Retinal pigment epithelial cell (primary cell): ENCODE measurements around the gene GHRHR.

Experiments used
- DNase-seq: peaks from one replicate; pipeline ENCODE4 v3.0.0-alpha.2; 2010; ENCODE audit warnings: low read depth
- H3K4me3 ChIP-seq: 2 replicates; pipeline ENCODE4 v1.5.1; 2011; ENCODE audit warnings: mild to moderate bottlenecking, low read length, control low read depth, moderate library complexity
- TF ChIP-seq, protein P1 (sequence below): conservative IDR thresholded peaks from 2 replicates; pipeline ENCODE4 v1.5.1; 2011; ENCODE audit warnings: low read depth, low read length, control low read depth, inconsistent platforms

The GHRHR gene

DNA sequence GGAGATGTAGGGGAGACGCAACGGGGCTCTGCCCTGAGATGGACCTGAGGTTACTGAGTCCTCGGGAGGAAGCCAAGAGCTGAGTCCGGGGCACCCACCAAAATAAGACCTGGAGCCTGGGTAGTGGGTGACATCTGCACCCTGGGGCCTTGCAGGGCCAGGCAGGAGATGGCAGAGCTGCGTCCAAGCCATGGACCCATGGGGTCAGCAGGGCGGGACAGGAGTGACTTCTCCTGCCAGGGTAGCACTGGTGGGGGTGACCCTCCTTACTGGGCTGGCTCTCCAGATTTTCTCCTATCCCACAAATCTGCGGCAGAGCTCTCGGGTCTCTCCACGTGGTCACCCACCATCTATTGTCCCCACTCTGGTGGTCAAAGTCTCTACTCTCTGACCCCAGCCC lies 2.1 kb downstream of the GHRHR start:
- no peak overlapping the region for H3K4me3 ChIP-seq
- TF ChIP-seq, protein P1, sequence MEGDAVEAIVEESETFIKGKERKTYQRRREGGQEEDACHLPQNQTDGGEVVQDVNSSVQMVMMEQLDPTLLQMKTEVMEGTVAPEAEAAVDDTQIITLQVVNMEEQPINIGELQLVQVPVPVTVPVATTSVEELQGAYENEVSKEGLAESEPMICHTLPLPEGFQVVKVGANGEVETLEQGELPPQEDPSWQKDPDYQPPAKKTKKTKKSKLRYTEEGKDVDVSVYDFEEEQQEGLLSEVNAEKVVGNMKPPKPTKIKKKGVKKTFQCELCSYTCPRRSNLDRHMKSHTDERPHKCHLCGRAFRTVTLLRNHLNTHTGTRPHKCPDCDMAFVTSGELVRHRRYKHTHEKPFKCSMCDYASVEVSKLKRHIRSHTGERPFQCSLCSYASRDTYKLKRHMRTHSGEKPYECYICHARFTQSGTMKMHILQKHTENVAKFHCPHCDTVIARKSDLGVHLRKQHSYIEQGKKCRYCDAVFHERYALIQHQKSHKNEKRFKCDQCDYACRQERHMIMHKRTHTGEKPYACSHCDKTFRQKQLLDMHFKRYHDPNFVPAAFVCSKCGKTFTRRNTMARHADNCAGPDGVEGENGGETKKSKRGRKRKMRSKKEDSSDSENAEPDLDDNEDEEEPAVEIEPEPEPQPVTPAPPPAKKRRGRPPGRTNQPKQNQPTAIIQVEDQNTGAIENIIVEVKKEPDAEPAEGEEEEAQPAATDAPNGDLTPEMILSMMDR: no peak
- DNase-seq: no peak

DNA sequence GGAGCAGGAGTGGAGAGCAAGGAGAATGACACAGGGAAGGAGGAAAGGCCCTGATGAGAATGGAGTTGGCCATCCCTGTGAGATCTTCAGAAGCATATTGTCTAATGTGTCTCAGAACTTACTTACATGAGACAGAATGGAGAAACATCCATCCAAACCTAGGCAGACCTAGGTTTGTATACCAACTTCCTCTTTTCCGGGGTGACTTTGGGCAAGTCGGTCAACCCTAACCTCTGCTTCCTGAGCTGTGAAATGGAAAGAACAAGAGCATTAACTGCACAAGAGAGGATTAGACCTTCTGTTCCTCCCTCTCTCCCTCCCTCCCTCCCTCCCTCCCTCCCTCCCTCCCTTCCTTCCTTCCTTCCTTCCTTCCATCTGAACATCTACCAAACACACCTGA lies 4.5 kb downstream of the GHRHR start:
- no peak overlapping the region for H3K4me3 ChIP-seq
- DNase-seq: no peak
- TF ChIP-seq, protein P1: no peak

DNA sequence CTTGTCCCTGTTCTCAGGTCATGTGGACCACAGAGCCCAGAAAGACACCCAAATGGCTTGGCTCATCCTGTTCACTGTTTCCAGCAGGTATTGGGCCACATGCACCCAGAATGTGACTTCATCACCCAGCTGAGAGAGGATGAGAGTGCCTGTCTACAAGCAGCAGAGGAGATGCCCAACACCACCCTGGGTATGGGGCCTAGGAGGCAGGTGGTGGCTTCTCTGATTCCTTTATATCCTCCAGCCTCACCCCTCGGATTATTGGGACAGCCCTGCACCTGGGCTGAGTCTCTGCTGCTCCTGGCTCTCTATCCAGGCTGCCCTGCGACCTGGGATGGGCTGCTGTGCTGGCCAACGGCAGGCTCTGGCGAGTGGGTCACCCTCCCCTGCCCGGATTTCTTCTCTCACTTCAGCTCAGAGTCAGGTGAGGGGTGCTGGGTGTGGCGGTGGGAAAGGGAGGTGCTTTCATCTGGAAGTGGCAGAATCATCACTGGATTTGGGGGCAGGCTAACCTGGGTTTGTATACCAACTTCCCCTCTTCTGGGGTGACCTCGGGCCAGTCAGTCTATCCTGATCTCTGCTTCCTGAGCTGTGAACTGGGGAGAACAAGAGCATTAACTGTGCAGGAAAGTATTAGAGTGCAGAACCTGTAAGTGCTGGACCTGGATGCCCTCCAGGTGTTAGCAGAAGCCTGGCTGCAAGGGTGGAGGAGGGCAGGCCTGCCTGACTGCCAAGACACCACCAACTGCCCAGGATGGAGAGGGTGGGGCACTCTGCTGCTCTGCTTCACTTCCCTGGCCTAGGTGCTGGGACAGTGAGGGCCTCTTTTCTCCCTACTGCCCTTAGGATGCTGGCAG lies 5.2 kb downstream of the GHRHR start:
- DNase-seq: no peak
- TF ChIP-seq, protein P1: no peak
- no peak overlapping the region for H3K4me3 ChIP-seq

DNA sequence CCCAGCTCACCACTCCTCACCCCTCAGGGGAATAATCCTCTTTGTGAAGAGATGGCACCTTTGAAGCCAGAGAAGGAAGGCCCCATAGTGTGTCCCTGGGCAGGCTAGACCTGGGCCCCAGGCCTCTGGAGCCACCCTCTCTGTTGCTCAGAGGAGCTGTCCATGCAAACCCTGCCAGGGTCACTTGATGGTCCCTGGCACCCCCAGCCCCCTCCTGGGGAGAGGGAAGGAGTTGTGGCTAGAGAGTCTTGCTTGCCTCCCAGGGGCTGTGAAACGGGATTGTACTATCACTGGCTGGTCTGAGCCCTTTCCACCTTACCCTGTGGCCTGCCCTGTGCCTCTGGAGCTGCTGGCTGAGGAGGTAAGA lies 5.8 kb downstream of the GHRHR start:
- no peak overlapping the region for H3K4me3 ChIP-seq
- TF ChIP-seq, protein P1: no peak
- DNase-seq: no peak

DNA sequence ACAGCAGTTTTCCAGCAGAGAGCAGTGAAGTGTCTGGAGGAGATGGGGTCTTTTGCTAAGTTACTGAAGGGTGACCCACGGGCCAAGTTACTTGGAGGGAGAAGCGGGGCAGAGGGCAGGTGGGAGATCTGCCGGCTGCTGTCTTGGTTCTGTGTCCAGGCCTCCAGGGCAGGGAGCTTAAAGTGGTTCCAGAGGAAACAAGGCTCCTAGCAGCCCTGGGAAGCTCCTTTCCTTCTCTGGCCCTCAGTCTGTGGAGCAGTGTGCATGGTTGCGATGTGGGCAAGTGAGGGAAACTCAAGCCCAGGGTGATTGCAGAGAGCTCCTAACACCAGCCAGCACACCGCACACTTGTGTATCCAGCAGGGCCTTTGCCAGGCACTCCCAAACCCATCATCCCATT lies 6.3 kb downstream of the GHRHR start:
- H3K4me3 ChIP-seq: no peak overlapping the region
- TF ChIP-seq, protein P1: no peak
- DNase-seq: no peak

DNA sequence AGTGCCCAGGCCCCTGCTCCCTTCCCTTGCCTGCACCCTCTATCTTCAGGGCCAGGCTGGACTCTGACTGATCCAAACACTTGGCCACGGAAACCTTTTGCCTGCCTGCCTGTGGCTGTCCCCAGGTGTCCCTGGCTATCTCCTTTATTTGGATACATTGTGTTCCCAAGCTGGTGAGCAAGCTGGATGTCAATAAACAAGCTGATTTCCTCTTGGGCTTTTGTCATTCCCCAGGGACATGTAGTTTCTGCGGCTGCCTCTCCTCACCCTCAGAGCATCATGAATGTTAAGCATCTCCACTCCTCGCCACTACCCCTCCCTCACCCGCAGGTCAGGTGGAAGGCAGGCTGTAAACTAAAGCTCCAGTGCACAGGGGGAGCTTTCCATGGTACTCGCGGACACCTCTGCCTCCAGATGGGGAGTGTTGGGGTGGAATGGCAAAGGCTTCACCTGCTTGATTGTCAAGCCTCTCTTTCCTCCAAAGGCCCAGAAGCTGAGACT lies 6.9 kb downstream of the GHRHR start:
- DNase-seq: no peak
- TF ChIP-seq, protein P1: no peak
- no peak overlapping the region for H3K4me3 ChIP-seq

DNA sequence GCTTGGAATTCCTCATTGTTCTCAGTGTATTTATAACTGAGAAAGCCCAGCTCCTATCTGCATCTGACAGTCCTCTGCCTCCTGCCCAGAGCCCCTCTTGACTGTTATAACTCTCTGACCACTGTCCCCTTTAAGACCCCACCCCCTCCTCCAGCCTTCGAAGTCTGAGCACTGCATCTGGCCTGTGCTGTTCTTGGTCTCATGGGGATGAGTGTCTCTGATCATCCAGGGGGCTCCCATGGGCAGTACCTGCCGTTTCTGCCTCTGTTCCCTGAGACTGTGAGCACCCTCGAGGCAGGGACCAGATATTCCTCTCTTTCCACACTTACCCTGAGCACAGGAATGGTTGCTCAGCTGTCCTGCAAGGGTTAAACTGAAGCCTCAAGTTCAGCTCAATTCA lies 7.7 kb downstream of the GHRHR start:
- DNase-seq: no peak
- TF ChIP-seq, protein P1: no peak
- no peak overlapping the region for H3K4me3 ChIP-seq
